Loucy (cell line): ENCODE data around the gene TMEM203.

Experiments used
- CTCF ChIP-seq: fragments of 200-600 bp; sonication (generic); conservative IDR thresholded peaks from 2 replicates; pipeline ENCODE4 v1.5.1; 2014; ENCODE audit warnings: mild to moderate bottlenecking, antibody characterized with exemption, low read length
- EZH2phosphoT487 ChIP-seq: fragments of 200-600 bp; IDR thresholded peaks from 2 replicates; pipeline ENCODE4 v1.6.1; 2018; ENCODE audit warnings: antibody characterized with exemption, mild to moderate bottlenecking, moderate library complexity, borderline replicate concordance

GRCh38 chr9:137168904-137169856, 36.3 kb downstream of the TMEM203 start:
- TF ChIP-seq CTCF (no peak), EZH2phosphoT487 (no peak)
